ENCODE measurements around the gene LYRM7.
A peak's percentile ranks its signal among the peaks of the same experiment; 100 is the strongest.
"Not testable (repeated sequence)": the region's sequence is repeated elsewhere in the genome, so short reads cannot be mapped to it uniquely, and the experiment has no call there.

LYRM7 gene

GRCh38 chr5:131182839-131183238 lies 12.1 kb downstream of the LYRM7 start:
- no peak for DNase-seq

GRCh38 chr5:131185523-131186104 lies 14.9 kb downstream of the LYRM7 start:
- DNase-seq, result no peak

- no peak for DNase-seq
Measured at GRCh38 chr5:131186561-131187256, 16.0 kb downstream of the LYRM7 start.

GRCh38 chr5:131193106-131193505 lies 22.4 kb downstream of the LYRM7 start:
- no peak for DNase-seq

GRCh38 chr5:131193897-131194296 lies 23.2 kb downstream of the LYRM7 start:
- DNase-seq, result not testable (repeated sequence)

- no peak for DNase-seq
Measured at GRCh38 chr5:131194725-131195124, 24.0 kb downstream of the LYRM7 start.

GRCh38 chr5:131195696-131196095 lies 25.0 kb downstream of the LYRM7 start:
- DNase-seq, result no peak

- no peak for DNase-seq
Measured at GRCh38 chr5:131196331-131196730, 25.6 kb downstream of the LYRM7 start.

GRCh38 chr5:131198625-131199024 lies 27.9 kb downstream of the LYRM7 start:
- no peak for DNase-seq

- DNase-seq, result no peak
Measured at GRCh38 chr5:131200560-131200959, 29.8 kb downstream of the LYRM7 start.

GRCh38 chr5:131204964-131205363 lies 34.2 kb downstream of the LYRM7 start:
- DNase-seq, result no peak

- no peak for DNase-seq
Measured at GRCh38 chr5:131206061-131206460, 35.3 kb downstream of the LYRM7 start.

- DNase-seq, result peak; percentile 52
Measured at GRCh38 chr5:131206772-131207171, 36.0 kb downstream of the LYRM7 start.

- DNase-seq, result no peak
Measured at GRCh38 chr5:131209175-131209505, 38.4 kb downstream of the LYRM7 start.

GRCh38 chr5:131209506-131210150 lies 38.9 kb downstream of the LYRM7 start:
- peak; percentile 87 for DNase-seq

GRCh38 chr5:131210151-131210510 lies 39.4 kb downstream of the LYRM7 start:
- DNase-seq, result no peak

- no peak for DNase-seq
Measured at GRCh38 chr5:131211669-131212068, 40.9 kb downstream of the LYRM7 start.

- DNase-seq, result peak; percentile 86
Measured at GRCh38 chr5:131212471-131213021, 41.8 kb downstream of the LYRM7 start.

GRCh38 chr5:131214609-131215227 lies 44.0 kb downstream of the LYRM7 start:
- DNase-seq, result no peak

- no peak for DNase-seq
Measured at GRCh38 chr5:131217791-131218190, 47.0 kb downstream of the LYRM7 start.

GRCh38 chr5:131218392-131218791 lies 47.6 kb downstream of the LYRM7 start:
- DNase-seq, result no peak

- DNase-seq, result no peak
Measured at GRCh38 chr5:131220566-131220965, 49.8 kb downstream of the LYRM7 start.

- no peak for DNase-seq
Measured at GRCh38 chr5:131221008-131221703, 50.4 kb downstream of the LYRM7 start.

Measured in suppressor macrophage treated with lipopolysaccharide for 4 hours (primary cell).